D341Med (cell line): ENCODE data around the gene UGT2B15.
"Not testable (repeated sequence)": the region's sequence is repeated elsewhere in the genome, so short reads cannot be mapped to it uniquely, and the experiment has no call there.

Experiments
- DNase-seq: peaks from one replicate; pipeline ENCODE4 v3.0.0; 2012; ENCODE audit warnings: low spot score

Gene UGT2B15

GRCh38 chr4:68655764-68656444, 14.5 kb downstream of the UGT2B15 start:
- no peak for DNase-seq

- no peak for DNase-seq
These were observed 15.3 kb downstream of the UGT2B15 start for GRCh38 chr4:68654946-68655721.

GRCh38 chr4:68651932-68652331, 18.5 kb downstream of the UGT2B15 start:
- DNase-seq = no peak

GRCh38 chr4:68630371-68630770, 40.1 kb downstream of the UGT2B15 start:
- DNase-seq = no peak

GRCh38 chr4:68622731-68623130, 47.7 kb downstream of the UGT2B15 start:
- not testable (repeated sequence) for DNase-seq

GRCh38 chr4:68617003-68617698, 53.3 kb downstream of the UGT2B15 start:
- no peak for DNase-seq

GRCh38 chr4:68615699-68616422, 54.6 kb downstream of the UGT2B15 start:
- no peak for DNase-seq

- DNase-seq = no peak
These were observed 56.7 kb downstream of the UGT2B15 start for GRCh38 chr4:68613752-68614151.

- no peak for DNase-seq
These were observed 64.2 kb downstream of the UGT2B15 start for GRCh38 chr4:68606240-68606639.

GRCh38 chr4:68599150-68599549, 71.3 kb downstream of the UGT2B15 start:
- DNase-seq = no peak

- DNase-seq = no peak
These were observed 73.0 kb downstream of the UGT2B15 start for GRCh38 chr4:68597482-68597881.
